IMR-90 (cell line): ENCODE measurements around the gene RNF217. TPM values are rescaled to one million over a fixed set of nuclear protein-coding genes. Genes with fewer than 3 reads are reported as not detected.

Source experiments
- ATAC-seq: fragments of 200-7000 bp; cut with Tn5 transposase; 2 replicates; pipeline ENCODE4 v1.9.1; 2020; ENCODE audit warnings: low read depth, mild to moderate bottlenecking, moderate library complexity
- BruUV-seq: library from RNA; stranded (reverse); fragments of 400-500 nt; replicated peaks from 2 replicates; lab custom pipeline; 2021; lab: Mats Ljungman, UMichigan
- CTCF ChIA-PET: fragments of 300-600 bp; formaldehyde crosslinking; extraction: SDS; loops from one replicate; lab custom pipeline; 2021; ENCODE audit warnings: antibody characterized with exemption; lab: Yijun Ruan, JAX
- POLR2A ChIA-PET: fragments of 300-600 bp; sonication (Branson Sonifier 250); formaldehyde crosslinking; loops from one replicate; lab custom pipeline; 2022; ENCODE audit warnings: antibody characterized with exemption; ENCODE audit not compliant: unreplicated experiment; lab: Charles Lee
- DNase-seq: peaks from one replicate; pipeline ENCODE4 v3.0.0; 2013
- H2AFZ ChIP-seq: replicated peaks from 2 replicates; pipeline ENCODE3; 2013; ENCODE audit warnings: low read length, mild to moderate bottlenecking; ENCODE audit not compliant: poor library complexity
- H2AK5ac ChIP-seq: 2 replicates; pipeline ENCODE4 v1.6.1; 2013; ENCODE audit warnings: low read depth, low read length, inconsistent platforms
- H2AK9ac ChIP-seq: replicated peaks from 2 replicates; pipeline ENCODE3; 2013; ENCODE audit warnings: mild to moderate bottlenecking, low read depth, low read length, moderate library complexity; ENCODE audit not compliant: poor library complexity
- H2BK120ac ChIP-seq: 2 replicates; pipeline ENCODE4 v1.6.1; 2013; ENCODE audit warnings: low read depth, low read length, inconsistent platforms
- H2BK15ac ChIP-seq: 3 replicates; pipeline ENCODE4 v1.6.1; 2013; ENCODE audit warnings: low read depth, low read length, inconsistent platforms
- H2BK20ac ChIP-seq: 2 replicates; pipeline ENCODE4 v1.6.1; 2013; ENCODE audit warnings: low read depth, mild to moderate bottlenecking, inconsistent platforms, low read length, moderate library complexity
- H2BK5ac ChIP-seq: 2 replicates; pipeline ENCODE4 v1.6.1; 2013; ENCODE audit warnings: mild to moderate bottlenecking, low read depth, low read length, inconsistent platforms; ENCODE audit not compliant: poor library complexity, severe bottlenecking
- H3K14ac ChIP-seq: replicated peaks from 2 replicates; pipeline ENCODE4 v1.6.1; 2013; ENCODE audit warnings: low read depth, low read length, inconsistent platforms
- H3K18ac ChIP-seq: 2 replicates; pipeline ENCODE4 v1.6.1; 2013; ENCODE audit warnings: low read depth, low read length, control low read depth
- H3K23ac ChIP-seq: 2 replicates; pipeline ENCODE4 v1.6.1; 2013; ENCODE audit warnings: low read depth, low read length, inconsistent platforms
- H3K27ac ChIP-seq: 2 replicates; pipeline ENCODE4 v1.5.1; 2013; ENCODE audit warnings: mild to moderate bottlenecking, control low read depth, low read length; ENCODE audit not compliant: insufficient read depth
- H3K27me3 ChIP-seq: 2 replicates; pipeline ENCODE4 v1.6.1; 2013; ENCODE audit warnings: low read length; ENCODE audit not compliant: control insufficient read depth, insufficient read depth
- H3K36me3 ChIP-seq: 2 replicates; pipeline ENCODE4 v1.6.1; 2013; ENCODE audit warnings: low read length, mixed read lengths; ENCODE audit not compliant: control insufficient read depth, insufficient read depth
- H3K4ac ChIP-seq: 2 replicates; pipeline ENCODE4 v1.6.1; 2013; ENCODE audit warnings: low read depth, low read length, inconsistent platforms
- H3K4me1 ChIP-seq: 2 replicates; pipeline ENCODE4 v1.6.1; 2013; ENCODE audit warnings: low read length, mixed read lengths; ENCODE audit not compliant: control insufficient read depth, insufficient read depth
- H3K4me2 ChIP-seq: 2 replicates; pipeline ENCODE4 v1.6.1; 2013; ENCODE audit warnings: low read depth, mild to moderate bottlenecking, control low read depth, low read length, moderate library complexity
- H3K4me3 ChIP-seq: 2 replicates; pipeline ENCODE4 v1.5.1; 2013; ENCODE audit warnings: low read depth, mild to moderate bottlenecking, control low read depth, low read length, moderate library complexity; ENCODE audit not compliant: insufficient read depth
- H3K56ac ChIP-seq: 2 replicates; pipeline ENCODE4 v1.6.1; 2013; ENCODE audit warnings: low read length, inconsistent platforms; ENCODE audit not compliant: insufficient read depth; ENCODE audit errors: extremely low read depth
- H3K79me1 ChIP-seq, 2 experiments: 2 replicates each; pipeline ENCODE4 v1.6.1; 2013; ENCODE audit warnings: low read length in 2 of 2, inconsistent platforms in 1 of 2, low read depth in 1 of 2
- H3K9ac ChIP-seq: 2 replicates; pipeline ENCODE4 v1.6.1; 2013; ENCODE audit warnings: low read depth, low read length, control low read depth
- H3K9me1 ChIP-seq: 2 replicates; pipeline ENCODE4 v1.6.1; 2013; ENCODE audit warnings: low read length, inconsistent platforms; ENCODE audit not compliant: insufficient read depth
- H3K9me3 ChIP-seq: 2 replicates; pipeline ENCODE4 v1.6.1; 2013; ENCODE audit warnings: low read length; ENCODE audit not compliant: control insufficient read depth, insufficient read depth
- H4K20me1 ChIP-seq: 2 replicates; pipeline ENCODE4 v1.6.1; 2013; ENCODE audit warnings: low read length, inconsistent platforms; ENCODE audit not compliant: insufficient read depth
- H4K5ac ChIP-seq: 2 replicates; pipeline ENCODE4 v1.6.1; 2013; ENCODE audit warnings: mild to moderate bottlenecking, low read depth, low read length, control low read depth
- H4K8ac ChIP-seq, 2 experiments: 2 replicates each; pipeline ENCODE4 v1.6.1; 2013; ENCODE audit warnings: low read depth in 2 of 2, low read length in 2 of 2, control low read depth in 1 of 2, inconsistent platforms in 1 of 2
- H4K91ac ChIP-seq: 2 replicates; pipeline ENCODE4 v1.6.1; 2013; ENCODE audit warnings: low read depth, low read length, inconsistent platforms; ENCODE audit not compliant: insufficient read depth
- CEBPB ChIP-seq: IDR thresholded peaks from 2 replicates; pipeline ENCODE4 v1.6.1; 2012; ENCODE audit warnings: low read depth, low read length, improper control_type of control experiment
- CHD1 ChIP-seq: IDR thresholded peaks from 2 replicates; pipeline ENCODE4 v1.6.1; 2012; ENCODE audit warnings: low read depth, low read length, improper control_type of control experiment
- MAFK ChIP-seq: IDR thresholded peaks from 2 replicates; pipeline ENCODE4 v1.6.1; 2012; ENCODE audit warnings: low read depth, low read length, improper control_type of control experiment
- MXI1 ChIP-seq: IDR thresholded peaks from 2 replicates; pipeline ENCODE4 v1.6.1; 2012; ENCODE audit warnings: low read depth, mild to moderate bottlenecking, low read length, moderate library complexity, borderline replicate concordance
- POLR2A ChIP-seq: IDR thresholded peaks from 2 replicates; pipeline ENCODE4 v1.6.1; 2012; ENCODE audit warnings: mild to moderate bottlenecking, low read depth, low read length
- WGBS, 2 experiments: methylation state at CpG; one replicate each; pipeline versions ENCODE4 v1.1.5 to v1.1.7; 2013; ENCODE audit warnings: missing lambda C conversion rate in 2 of 2; ENCODE audit not compliant: insufficient read length in 1 of 2; ENCODE audit errors: extremely low coverage in 2 of 2; 5-methylcytosine and 5-hydroxymethylcytosine counted together
- dilution Hi-C: fragments of 300-500 bp; cut with HindIII; formaldehyde crosslinking; loops from one replicate; pipeline ENCODE4 v1.14.3; 2018; ENCODE audit warnings: low sequenced_read_pairs; ENCODE audit not compliant: unreplicated experiment
- in situ Hi-C: fragments of 300-500 bp; cut with MboI; formaldehyde crosslinking; loops from 3 replicates; pipeline ENCODE4 v1.14.3; 2019; ENCODE audit warnings: low sequenced_read_pairs, inconsistent platforms, mixed read lengths
- intact Hi-C: fragments of 100-400 bp; cut with micrococcal nuclease; formaldehyde crosslinking; loops from 2 replicates; pipeline ENCODE4 v1.10.0; 2022
- polyA plus RNA-seq, 3 experiments: library from polyadenylated mRNA; depleted of rRNA; stranded (reverse); fragments of >200 nt; gene quantifications; 2 replicates each; pipeline ENCODE4 v1.2.3, GENCODE V29; 2012; ENCODE audit warnings: low replicate concordance in 1 of 3
- total RNA-seq: library from RNA; depleted of rRNA; stranded (reverse); fragments of >200 nt; gene quantifications from 2 replicates; pipeline ENCODE4 v1.2.3, GENCODE V29; 2012

RNF217 gene
- total and polyA plus RNA-seq, 2 of the 4 experiments (the other 2 are of a cell fraction): 11.7 to 20.4 TPM

DNA sequence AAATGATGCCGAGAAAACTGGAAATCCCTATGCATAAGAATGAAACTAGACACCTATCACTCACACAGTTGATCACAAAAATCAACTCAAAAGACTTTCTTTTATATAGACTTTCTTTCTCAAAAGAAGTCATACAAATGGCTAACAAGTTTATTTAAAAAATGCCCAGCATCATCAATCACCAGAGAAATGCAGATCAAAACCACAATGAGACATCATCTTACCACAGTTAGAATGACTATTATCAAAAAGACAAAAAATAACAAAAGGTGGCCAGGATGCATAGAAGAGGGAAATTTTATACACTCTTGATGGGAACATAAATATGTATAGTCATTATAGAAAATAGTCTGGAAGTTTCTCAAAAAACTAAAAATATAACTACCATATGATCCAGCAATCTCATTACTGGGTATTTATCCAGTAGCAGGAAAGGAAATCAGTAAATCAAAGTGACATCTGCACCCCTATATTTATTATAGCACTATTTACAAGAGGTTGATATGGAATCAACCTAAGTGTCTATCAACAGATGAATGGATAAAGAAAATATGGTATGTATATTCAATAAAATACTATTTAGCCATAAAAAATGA is 3.4 kb upstream of the RNF217 start:
- Histone ChIP-seq H3K9me3 (no peaks in the 10 kb centered on the region), H4K5ac (no peak overlapping the region), H2BK5ac (no peak overlapping the region), H3K27me3 (no peaks in the 10 kb centered on the region), H2BK20ac (no peak overlapping the region), H3K18ac (no peak overlapping the region), H2BK120ac (no peak overlapping the region), H3K9ac (no peak overlapping the region), H3K9me1 (peaks cover 9% of the 10 kb centered on the region; the same call in 1 of the 2 replicates), H4K20me1 (peaks cover 19% of the 10 kb centered on the region), H3K14ac (no peak overlapping the region), H3K27ac (no peak overlapping the region), H2BK15ac (no peak overlapping the region), H3K4ac (no peak overlapping the region), H2AK5ac (no peak overlapping the region), H3K56ac (no peak overlapping the region), H3K4me2 (no peak overlapping the region), H3K79me1 (peaks cover 10 to 38% of the 10 kb centered on the region in 2 experiments; a peak in 3 of 4 replicates), H4K8ac (no peak overlapping the region), H3K23ac (no peak overlapping the region), H3K4me1 (peaks cover 6% of the 10 kb centered on the region; the same call in 1 of the 2 replicates), H3K36me3 (no peaks in the 10 kb centered on the region), H2AFZ (no peak overlapping the region), H2AK9ac (no peak overlapping the region), H4K91ac (no peak overlapping the region), H3K4me3 (no peak overlapping the region)
- in situ Hi-C loops: loop anchor here (25.0 kb wide), 1 partner anchor 153 kb away; no protein-coding TSS in a partner anchor
- no peak for ATAC-seq
- TF ChIP-seq POLR2A (no peak), MXI1 (no peak), MAFK (no peak), CEBPB (no peak), CHD1 (no peak)
- no CpG with 5 or more reads among the region's 1 CpG for WGBS, 2 experiments
- dilution Hi-C loops: no loop called here
- CTCF ChIA-PET: no interaction called here
- intact Hi-C loops: no loop called here
- DNase-seq: peak; percentile 52
- POLR2A ChIA-PET: no interaction called here
- no TSS peak for BruUV-seq
